Calu3 (cell line): ENCODE results near the gene RANBP9. TPM values are rescaled to one million over a fixed set of nuclear protein-coding genes. Genes with fewer than 3 reads are reported as not detected.

Experiments used
- BruUV-seq: library from RNA; stranded (reverse); fragments of 400-500 nt; replicated peaks from 2 replicates; lab custom pipeline; 2021; lab: Mats Ljungman, UMichigan
- CTCF ChIA-PET: fragments of 300-600 bp; sonication (Branson Sonifier 250); formaldehyde crosslinking; loops from one replicate; lab custom pipeline; 2022; ENCODE audit warnings: antibody characterized with exemption; lab: Charles Lee
- DNase-seq: peaks from one replicate; pipeline ENCODE4 v3.0.0; 2022
- H3K27ac Mint-ChIP-seq: one replicate; pipeline ENCODE4 v1.8.0; 2022; ENCODE audit warnings: mixed read lengths; ENCODE audit not compliant: unreplicated experiment
- H3K27me3 Mint-ChIP-seq: one replicate; pipeline ENCODE4 v1.8.0; 2022; ENCODE audit warnings: mixed read lengths; ENCODE audit not compliant: unreplicated experiment
- H3K36me3 Mint-ChIP-seq: one replicate; pipeline ENCODE4 v1.8.0; 2022; ENCODE audit warnings: mild to moderate bottlenecking, moderate library complexity, mixed read lengths; ENCODE audit not compliant: insufficient read depth, unreplicated experiment
- H3K4me1 Mint-ChIP-seq: one replicate; pipeline ENCODE4 v1.8.0; 2022; ENCODE audit warnings: mild to moderate bottlenecking, low read depth, mixed read lengths; ENCODE audit not compliant: unreplicated experiment
- H3K4me3 Mint-ChIP-seq: one replicate; pipeline ENCODE4 v1.8.0; 2022; ENCODE audit warnings: mild to moderate bottlenecking, low read depth, moderate library complexity, mixed read lengths; ENCODE audit not compliant: unreplicated experiment
- H3K9me3 Mint-ChIP-seq: one replicate; pipeline ENCODE4 v1.8.0; 2022; ENCODE audit warnings: low read depth, mixed read lengths; ENCODE audit not compliant: unreplicated experiment
- CTCF ChIP-seq: fragments of 200-600 bp; IDR thresholded peaks from one replicate; pipeline ENCODE4 v1.8.0; 2022; ENCODE audit warnings: antibody characterized with exemption; ENCODE audit not compliant: unreplicated experiment
- intact Hi-C: fragments of 100-400 bp; cut with micrococcal nuclease; formaldehyde crosslinking; loops from one replicate; pipeline ENCODE4 v1.10.0; 2022; ENCODE audit not compliant: unreplicated experiment
- total RNA-seq: library from RNA; stranded (reverse); gene quantifications from 2 replicates; pipeline ENCODE4 v1.2.3, GENCODE V29; 2022

Gene RANBP9
- total RNA-seq, 1 experiment from 2014 or later: 20.4 TPM

GRCh38 chr6:13702809-13703302, 8.8 kb downstream of the RANBP9 start:
- H3K9me3 Mint-ChIP-seq: no peaks in the 10 kb centered on the region
- intact Hi-C loops: no loop called here
- DNase-seq: no peak
- CTCF ChIA-PET: no interaction called here
- BruUV-seq: no TSS peak
- H3K36me3 Mint-ChIP-seq: no peaks in the 10 kb centered on the region
- no peak overlapping the region for H3K4me3 Mint-ChIP-seq
- no peaks in the 10 kb centered on the region for H3K27me3 Mint-ChIP-seq
- H3K4me1 Mint-ChIP-seq: peaks cover 15% of the 10 kb centered on the region
- H3K27ac Mint-ChIP-seq: no peak overlapping the region
- TF ChIP-seq CTCF: no peak

GRCh38 chr6:13700232-13700631, 11.4 kb downstream of the RANBP9 start:
- CTCF ChIA-PET: no interaction called here
- BruUV-seq: no TSS peak
- no peaks in the 10 kb centered on the region for H3K9me3 Mint-ChIP-seq
- peaks cover 6% of the 10 kb centered on the region for H3K36me3 Mint-ChIP-seq
- TF ChIP-seq CTCF: no peak
- intact Hi-C loops: no loop called here
- no peak overlapping the region for H3K4me3 Mint-ChIP-seq
- H3K27ac Mint-ChIP-seq: no peak overlapping the region
- DNase-seq: no peak
- H3K4me1 Mint-ChIP-seq: peaks cover 15% of the 10 kb centered on the region
- no peaks in the 10 kb centered on the region for H3K27me3 Mint-ChIP-seq

GRCh38 chr6:13698715-13699114, 12.9 kb downstream of the RANBP9 start:
- Mint-ChIP-seq H3K9me3 (no peaks in the 10 kb centered on the region), H3K27ac (no peak overlapping the region), H3K4me3 (no peak overlapping the region), H3K27me3 (no peaks in the 10 kb centered on the region), H3K4me1 (peaks cover 15% of the 10 kb centered on the region), H3K36me3 (peaks cover 6% of the 10 kb centered on the region)
- no peak for TF ChIP-seq CTCF
- no TSS peak for BruUV-seq
- intact Hi-C loops: no loop called here
- DNase-seq: no peak
- CTCF ChIA-PET: no interaction called here

- intact Hi-C loops: no loop called here
- H3K36me3 Mint-ChIP-seq: peaks cover 6% of the 10 kb centered on the region
- H3K4me3 Mint-ChIP-seq: no peak overlapping the region
- H3K9me3 Mint-ChIP-seq: no peaks in the 10 kb centered on the region
- no TSS peak for BruUV-seq
- no peaks in the 10 kb centered on the region for H3K27me3 Mint-ChIP-seq
- no peak for DNase-seq
- CTCF ChIA-PET: no interaction called here
- peaks cover 15% of the 10 kb centered on the region for H3K4me1 Mint-ChIP-seq
- TF ChIP-seq CTCF: no peak
- no peak overlapping the region for H3K27ac Mint-ChIP-seq
These were observed 13.8 kb downstream of the RANBP9 start for GRCh38 chr6:13697857-13698256.
